Ishikawa (cell line): ENCODE results near the gene CIAO2A.

Experiments used
- CEBPB ChIP-seq: IDR thresholded peaks from 2 replicates; pipeline ENCODE4 v1.6.1; 2012
- CREB1 ChIP-seq: IDR thresholded peaks from 2 replicates; pipeline ENCODE4 v1.6.1; 2012; ENCODE audit warnings: low read depth
- EGR1 ChIP-seq: IDR thresholded peaks from 2 replicates; pipeline ENCODE4 v1.6.1; 2012
- EP300 ChIP-seq: IDR thresholded peaks from 2 replicates; pipeline ENCODE4 v1.6.1; 2012; ENCODE audit warnings: borderline replicate concordance
- FOXM1 ChIP-seq: IDR thresholded peaks from 2 replicates; pipeline ENCODE4 v1.6.1; 2012; ENCODE audit warnings: low read depth, borderline replicate concordance
- MAX ChIP-seq: IDR thresholded peaks from 2 replicates; pipeline ENCODE4 v1.6.1; 2012
- NFIC ChIP-seq: IDR thresholded peaks from 2 replicates; pipeline ENCODE4 v1.6.1; 2012
- RAD21 ChIP-seq: IDR thresholded peaks from 2 replicates; pipeline ENCODE4 v1.6.1; 2012; ENCODE audit warnings: low read depth
- TAF1 ChIP-seq: IDR thresholded peaks from 2 replicates; pipeline ENCODE4 v1.6.1; 2012; ENCODE audit warnings: low read depth, mild to moderate bottlenecking
- TCF12 ChIP-seq: IDR thresholded peaks from 2 replicates; pipeline ENCODE4 v1.6.1; 2012; ENCODE audit warnings: low read depth
- TEAD4 ChIP-seq: IDR thresholded peaks from 2 replicates; pipeline ENCODE4 v1.6.1; 2012
- YY1 ChIP-seq: IDR thresholded peaks from 2 replicates; pipeline ENCODE4 v1.6.1; 2012; ENCODE audit warnings: low read depth
- ZBTB7A ChIP-seq: IDR thresholded peaks from 2 replicates; pipeline ENCODE4 v1.6.1; 2012; ENCODE audit warnings: low read depth
- TF ChIP-seq, protein P1 (sequence below): IDR thresholded peaks from 2 replicates; pipeline ENCODE4 v1.6.1; 2012; ENCODE audit warnings: low read depth, mild to moderate bottlenecking
- TF ChIP-seq, protein P2 (sequence below): IDR thresholded peaks from 2 replicates; pipeline ENCODE4 v1.6.1; 2012

The CIAO2A gene

GRCh38 chr15:64095795-64096667 lies 2.4 kb upstream of the CIAO2A start, which contains the start of gene SNX1:
TSS of gene SNX1 (plus strand) at chr15:64095982. CDS start at chr15:64096014, 32 bp downstream.
- TF ChIP-seq TCF12 (peak; percentile 67; the same call in 1 of the 2 replicates), MAX (peak; percentile 66), CREB1 (no peak), TEAD4 (0 out of 2 replicates have a peak, but pooled peaks have one; percentile 38), YY1 (peak; percentile 97), EGR1 (peak; percentile 53; the same call in 1 of the 2 replicates), TAF1 (peak; percentile 97), NFIC (0 out of 2 replicates have a peak, but pooled peaks have one; percentile 29), RAD21 (no peak), FOXM1 (no peak), ZBTB7A (peak; percentile 62; the same call in 1 of the 2 replicates), EP300 (peak; percentile 52), CEBPB (no peak)
- TF ChIP-seq, protein P1, sequence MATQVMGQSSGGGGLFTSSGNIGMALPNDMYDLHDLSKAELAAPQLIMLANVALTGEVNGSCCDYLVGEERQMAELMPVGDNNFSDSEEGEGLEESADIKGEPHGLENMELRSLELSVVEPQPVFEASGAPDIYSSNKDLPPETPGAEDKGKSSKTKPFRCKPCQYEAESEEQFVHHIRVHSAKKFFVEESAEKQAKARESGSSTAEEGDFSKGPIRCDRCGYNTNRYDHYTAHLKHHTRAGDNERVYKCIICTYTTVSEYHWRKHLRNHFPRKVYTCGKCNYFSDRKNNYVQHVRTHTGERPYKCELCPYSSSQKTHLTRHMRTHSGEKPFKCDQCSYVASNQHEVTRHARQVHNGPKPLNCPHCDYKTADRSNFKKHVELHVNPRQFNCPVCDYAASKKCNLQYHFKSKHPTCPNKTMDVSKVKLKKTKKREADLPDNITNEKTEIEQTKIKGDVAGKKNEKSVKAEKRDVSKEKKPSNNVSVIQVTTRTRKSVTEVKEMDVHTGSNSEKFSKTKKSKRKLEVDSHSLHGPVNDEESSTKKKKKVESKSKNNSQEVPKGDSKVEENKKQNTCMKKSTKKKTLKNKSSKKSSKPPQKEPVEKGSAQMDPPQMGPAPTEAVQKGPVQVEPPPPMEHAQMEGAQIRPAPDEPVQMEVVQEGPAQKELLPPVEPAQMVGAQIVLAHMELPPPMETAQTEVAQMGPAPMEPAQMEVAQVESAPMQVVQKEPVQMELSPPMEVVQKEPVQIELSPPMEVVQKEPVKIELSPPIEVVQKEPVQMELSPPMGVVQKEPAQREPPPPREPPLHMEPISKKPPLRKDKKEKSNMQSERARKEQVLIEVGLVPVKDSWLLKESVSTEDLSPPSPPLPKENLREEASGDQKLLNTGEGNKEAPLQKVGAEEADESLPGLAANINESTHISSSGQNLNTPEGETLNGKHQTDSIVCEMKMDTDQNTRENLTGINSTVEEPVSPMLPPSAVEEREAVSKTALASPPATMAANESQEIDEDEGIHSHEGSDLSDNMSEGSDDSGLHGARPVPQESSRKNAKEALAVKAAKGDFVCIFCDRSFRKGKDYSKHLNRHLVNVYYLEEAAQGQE, result peak; percentile 62
- TF ChIP-seq, protein P2, sequence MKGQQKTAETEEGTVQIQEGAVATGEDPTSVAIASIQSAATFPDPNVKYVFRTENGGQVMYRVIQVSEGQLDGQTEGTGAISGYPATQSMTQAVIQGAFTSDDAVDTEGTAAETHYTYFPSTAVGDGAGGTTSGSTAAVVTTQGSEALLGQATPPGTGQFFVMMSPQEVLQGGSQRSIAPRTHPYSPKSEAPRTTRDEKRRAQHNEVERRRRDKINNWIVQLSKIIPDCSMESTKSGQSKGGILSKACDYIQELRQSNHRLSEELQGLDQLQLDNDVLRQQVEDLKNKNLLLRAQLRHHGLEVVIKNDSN, result 0 out of 2 replicates have a peak, but pooled peaks have one; percentile 63

GRCh38 chr15:64095431-64095794 lies 1.8 kb upstream of the CIAO2A start:
- no peak for TF ChIP-seq NFIC
- no peak for TF ChIP-seq CEBPB
- no peak for TF ChIP-seq TCF12
- no peak for TF ChIP-seq EGR1
- TF ChIP-seq RAD21, result no peak
- TF ChIP-seq, protein P1, result no peak
- TF ChIP-seq EP300, result no peak

DNA sequence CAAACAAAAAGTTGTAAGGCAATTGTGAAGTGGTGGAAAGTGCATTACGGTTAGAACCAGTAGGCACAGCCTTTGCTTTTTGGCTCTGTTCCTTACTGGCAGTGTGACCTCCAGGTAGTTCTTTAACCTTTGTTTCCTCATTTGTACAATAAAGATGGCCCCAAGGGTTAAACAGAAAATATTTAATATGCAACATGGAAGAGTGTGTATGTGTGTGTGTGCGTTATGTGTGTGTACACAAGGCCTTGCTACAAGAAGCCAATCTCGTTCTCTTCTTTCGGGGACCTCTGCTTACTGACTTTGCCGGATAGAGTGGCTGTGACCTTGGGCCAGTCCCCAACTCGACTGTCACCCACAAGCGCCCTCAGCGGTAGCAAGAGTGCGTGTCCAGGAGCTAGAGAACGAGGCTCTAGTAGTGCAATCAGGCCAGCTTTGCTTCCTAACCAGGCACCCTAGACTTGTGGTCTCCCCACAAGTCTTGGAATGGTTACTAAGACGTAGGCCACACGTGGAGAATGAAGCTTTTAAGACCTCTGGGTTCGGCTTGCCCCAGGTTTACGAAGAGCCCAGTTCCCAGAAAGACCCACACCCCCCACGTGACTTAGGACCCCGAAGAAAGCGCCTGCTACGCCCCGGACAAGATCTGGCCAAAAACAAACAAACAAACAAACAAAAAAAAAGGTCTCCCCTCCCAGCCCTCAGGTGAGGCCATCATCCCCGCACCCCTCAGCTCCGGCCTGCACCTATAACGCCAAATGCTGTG lies 593 bp downstream of the CIAO2A start:
- no peak for TF ChIP-seq EGR1
- TF ChIP-seq, protein P2, result peak; percentile 90
- TF ChIP-seq NFIC, result no peak

- TF ChIP-seq RAD21, result no peak
- TF ChIP-seq, protein P2, result no peak
- TF ChIP-seq EGR1, result no peak
- no peak for TF ChIP-seq CEBPB
- TF ChIP-seq YY1, result no peak
- TF ChIP-seq CREB1, result no peak
- TF ChIP-seq, protein P1, result no peak
- TF ChIP-seq FOXM1, result no peak
- TF ChIP-seq NFIC, result no peak
- TF ChIP-seq TCF12, result no peak
- no peak for TF ChIP-seq ZBTB7A
- no peak for TF ChIP-seq MAX
- TF ChIP-seq TEAD4, result no peak
- no peak for TF ChIP-seq EP300
- TF ChIP-seq TAF1, result no peak
Observed at GRCh38 chr15:64092075-64092820, 1.4 kb downstream of the CIAO2A start.
